ENCODE data around the gene UGT2A3.
"Not testable (repeated sequence)": the region's sequence is repeated elsewhere in the genome, so short reads cannot be mapped to it uniquely, and the experiment has no call there.

The UGT2A3 gene

DNA sequence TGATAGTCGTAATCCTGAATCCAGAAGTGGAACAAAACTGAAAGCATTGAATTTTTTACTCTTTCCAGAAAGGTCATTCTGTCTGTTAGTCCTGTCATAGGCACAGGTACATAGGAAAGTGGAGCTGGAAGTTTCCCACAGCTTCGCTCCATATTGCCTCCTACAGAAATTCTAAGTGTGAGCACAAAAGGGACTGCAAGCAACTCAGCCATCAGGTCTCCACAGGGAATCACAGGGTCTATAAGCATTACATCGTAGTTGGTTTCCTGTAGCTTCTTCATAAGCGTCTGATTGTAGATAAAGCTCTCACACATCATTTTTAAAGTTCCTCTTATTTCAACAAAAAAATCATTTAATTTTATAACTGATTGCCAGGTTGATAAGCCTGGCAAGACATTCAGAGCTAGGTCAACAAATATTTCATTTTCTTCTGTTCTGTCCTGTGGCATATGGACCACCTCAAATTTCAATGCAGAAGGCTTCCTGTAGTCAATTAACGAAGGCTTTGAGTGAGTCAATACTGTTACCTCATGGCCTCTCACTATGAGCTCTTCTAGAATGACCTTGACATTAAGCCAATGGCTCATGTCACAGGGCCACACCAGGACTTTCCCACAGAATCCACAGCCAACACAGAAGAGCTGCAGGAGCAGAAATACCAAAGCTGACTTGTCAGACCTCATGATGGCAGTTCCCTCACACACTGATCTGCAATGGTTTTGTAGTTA lies at the start of gene UGT2A3:
Gene UGT2A3, minus strand, starts transcription at position 727 of the 728 bp plus-strand sequence. Its CDS starts 44 bp downstream, at position 683.
- DNase-seq = no peak

GRCh38 chr4:68997040-68997439 lies 45.4 kb upstream of the UGT2A3 start:
- DNase-seq = no peak

- DNase-seq = no peak
Observed at GRCh38 chr4:68995292-68995691, 43.7 kb upstream of the UGT2A3 start.

- DNase-seq = no peak
Observed at GRCh38 chr4:68987007-68987406, 35.4 kb upstream of the UGT2A3 start.

GRCh38 chr4:68985442-68985841 lies 33.8 kb upstream of the UGT2A3 start:
- DNase-seq = no peak

GRCh38 chr4:68984947-68985346 lies 33.3 kb upstream of the UGT2A3 start:
- no peak for DNase-seq

DNA sequence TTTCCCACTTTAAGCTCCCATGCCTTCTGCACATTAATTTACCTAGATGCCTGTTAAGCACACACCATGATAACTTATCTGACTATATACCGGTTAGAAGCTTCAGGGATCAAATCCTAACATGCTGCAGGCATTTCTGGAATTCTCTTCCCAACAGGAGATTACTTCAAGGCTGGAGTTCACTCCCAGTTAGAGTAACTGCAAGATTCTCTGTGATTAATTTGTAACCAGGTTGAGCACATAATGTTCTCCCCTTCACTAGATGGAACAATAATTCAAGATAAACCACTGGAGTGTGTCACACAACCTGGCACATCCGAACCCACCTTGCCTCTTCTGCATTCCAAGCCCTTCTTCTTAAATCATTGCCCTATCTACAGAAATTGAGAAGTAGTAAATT lies 11.8 kb upstream of the UGT2A3 start:
- no peak for DNase-seq

DNA sequence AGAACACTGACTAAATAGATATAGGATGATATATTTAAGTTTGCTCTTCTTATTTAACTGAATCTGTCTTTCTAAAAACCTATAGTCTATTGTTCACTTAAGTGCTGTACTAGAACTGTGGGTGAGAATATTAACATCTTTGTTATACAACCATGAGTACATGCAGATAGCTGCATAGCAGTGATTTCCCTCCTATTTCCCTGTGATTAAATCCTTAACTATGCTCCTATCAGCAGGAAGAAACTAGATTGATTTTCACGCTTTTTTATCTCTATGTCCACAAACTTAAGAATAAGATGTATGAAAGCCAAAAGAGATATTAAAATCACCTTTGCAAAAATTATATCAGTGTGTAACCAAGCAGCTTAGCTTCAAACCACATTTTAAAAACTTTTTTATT lies 11.3 kb upstream of the UGT2A3 start:
- DNase-seq = no peak

GRCh38 chr4:68960294-68961163 lies 8.9 kb upstream of the UGT2A3 start:
- DNase-seq = no peak

- DNase-seq = not testable (repeated sequence)
Observed at GRCh38 chr4:68959085-68959484, 7.5 kb upstream of the UGT2A3 start.

GRCh38 chr4:68954126-68954525 lies 2.5 kb upstream of the UGT2A3 start:
- no peak for DNase-seq

DNA sequence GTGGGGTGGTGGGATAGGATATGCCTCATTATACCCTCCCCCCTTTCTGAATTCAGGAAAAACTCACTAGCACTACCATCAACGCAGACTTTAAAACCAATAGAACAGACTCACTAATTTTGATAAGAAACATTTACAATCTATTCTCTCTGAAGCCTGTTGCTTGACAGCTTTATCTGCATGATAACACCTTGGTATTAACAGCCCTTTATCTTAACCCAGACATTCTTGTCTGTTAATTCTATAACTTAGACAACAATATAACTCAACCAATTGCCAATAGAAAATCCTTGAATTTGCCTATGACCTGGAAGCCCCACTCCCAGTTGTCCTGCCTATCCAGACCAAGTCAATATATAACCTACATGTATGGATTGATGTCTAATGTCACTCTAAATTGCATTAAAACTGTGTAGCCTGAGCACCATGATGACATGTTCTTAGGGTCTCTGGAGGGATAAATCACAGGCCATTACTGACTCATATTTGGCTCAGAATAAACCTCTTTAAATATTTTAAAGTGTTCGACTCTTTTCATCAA lies 1.5 kb upstream of the UGT2A3 start:
- no peak for DNase-seq

- DNase-seq = no peak
Observed at GRCh38 chr4:68951806-68952585, 392 bp upstream of the UGT2A3 start.

DNA sequence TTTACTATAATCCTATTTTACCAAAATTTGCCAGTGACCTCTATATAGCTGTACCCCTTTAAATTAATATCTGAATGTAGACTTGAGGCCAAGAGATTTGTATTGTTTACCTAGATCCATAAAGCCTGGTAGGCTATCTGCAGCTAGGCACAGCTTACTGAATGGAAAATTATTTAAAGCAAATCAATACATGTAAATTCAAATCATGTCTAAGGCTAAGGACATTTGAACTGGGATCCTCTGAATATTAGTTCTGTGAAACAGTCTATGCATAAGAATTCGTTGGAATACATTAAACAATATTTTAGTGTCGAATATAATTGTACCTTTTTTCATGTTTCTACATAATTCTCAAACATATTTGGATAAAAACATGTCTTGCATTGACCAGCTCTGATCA lies 1.6 kb downstream of the UGT2A3 start:
- no peak for DNase-seq

GRCh38 chr4:68948985-68949384 lies 2.6 kb downstream of the UGT2A3 start:
- no peak for DNase-seq

DNA sequence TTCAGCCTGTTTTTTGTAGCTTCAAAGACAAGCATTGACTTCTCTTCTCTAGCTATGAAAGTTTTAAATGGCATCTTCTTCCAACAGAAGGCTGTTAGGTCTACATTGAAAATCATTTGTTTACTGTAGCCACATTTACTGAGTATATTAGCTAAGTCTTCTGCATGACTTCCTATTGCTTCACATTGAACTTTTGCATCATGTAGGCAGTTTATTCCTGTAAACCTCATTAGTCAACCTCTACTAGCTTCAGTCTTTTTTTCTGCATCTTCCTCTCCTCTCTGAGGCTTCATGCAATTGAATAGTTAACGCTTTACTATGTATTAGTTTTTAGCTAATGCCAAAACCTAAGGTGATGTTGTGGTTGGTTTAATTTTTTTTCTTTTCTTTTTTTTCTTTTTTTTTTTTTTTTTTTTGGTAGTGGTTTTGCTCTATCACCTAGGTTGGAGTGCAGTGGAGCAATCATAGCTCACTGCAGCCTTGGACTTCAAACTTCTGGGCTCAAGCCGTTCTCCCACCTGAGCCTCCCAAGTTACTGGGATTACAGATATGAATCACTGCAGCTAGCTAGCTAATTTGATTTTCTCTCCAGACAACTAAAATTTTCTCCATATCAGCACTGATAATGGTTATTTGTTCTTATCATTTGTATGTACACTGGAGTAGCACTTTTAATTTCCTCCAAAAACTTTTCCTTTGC lies 3.4 kb downstream of the UGT2A3 start:
- DNase-seq = no peak

DNA sequence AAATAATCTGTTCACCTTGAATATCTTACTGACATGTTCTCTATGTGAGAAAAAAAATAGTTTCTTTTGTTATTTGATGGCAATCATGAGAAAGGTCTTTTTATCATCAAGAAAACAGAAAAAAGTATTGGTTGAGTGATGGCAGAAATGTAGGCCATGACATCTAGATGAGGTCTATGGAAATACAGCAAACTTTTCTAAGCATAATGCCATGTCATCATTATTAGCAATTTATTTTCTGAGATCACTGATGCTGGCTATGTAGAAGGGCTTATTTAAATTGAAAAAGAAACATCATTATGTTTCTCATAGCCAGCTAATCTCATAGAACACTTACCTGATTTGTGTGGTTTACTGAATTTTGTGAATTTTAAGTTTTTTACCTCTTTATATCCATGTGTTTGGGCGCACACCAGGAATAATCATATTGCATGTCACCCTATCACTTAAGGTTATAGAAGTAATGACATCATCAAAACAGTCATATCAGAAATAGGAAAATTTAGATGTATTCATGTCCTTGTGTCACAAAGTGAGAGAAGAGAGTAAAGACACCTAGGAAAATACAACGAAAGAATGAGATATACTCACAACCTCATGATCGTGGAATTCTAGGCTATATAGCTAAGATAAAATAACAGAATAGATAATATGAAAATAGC lies 22.4 kb downstream of the UGT2A3 start:
- no peak for DNase-seq

GRCh38 chr4:68927165-68927564 lies 24.4 kb downstream of the UGT2A3 start:
- DNase-seq = no peak

DNA sequence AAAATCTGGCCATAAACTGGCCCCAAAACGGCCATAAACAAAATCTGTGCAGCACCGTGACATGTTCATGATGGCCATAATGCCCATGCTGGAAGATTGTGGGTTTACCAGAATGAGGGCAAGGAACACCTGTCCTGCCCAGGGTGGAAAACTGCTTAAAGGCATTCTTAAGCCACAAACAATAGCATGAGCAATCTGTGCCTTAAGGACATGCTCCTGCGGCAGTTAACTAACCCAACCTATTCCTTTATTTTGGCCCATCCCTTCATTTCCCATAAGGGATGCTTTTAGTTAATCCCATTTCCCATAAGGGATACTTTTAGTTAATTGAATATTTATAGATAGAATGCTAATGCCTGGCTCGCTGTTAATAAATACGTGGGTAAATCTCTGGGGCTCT lies 29.4 kb downstream of the UGT2A3 start:
- not testable (repeated sequence) for DNase-seq

DNA sequence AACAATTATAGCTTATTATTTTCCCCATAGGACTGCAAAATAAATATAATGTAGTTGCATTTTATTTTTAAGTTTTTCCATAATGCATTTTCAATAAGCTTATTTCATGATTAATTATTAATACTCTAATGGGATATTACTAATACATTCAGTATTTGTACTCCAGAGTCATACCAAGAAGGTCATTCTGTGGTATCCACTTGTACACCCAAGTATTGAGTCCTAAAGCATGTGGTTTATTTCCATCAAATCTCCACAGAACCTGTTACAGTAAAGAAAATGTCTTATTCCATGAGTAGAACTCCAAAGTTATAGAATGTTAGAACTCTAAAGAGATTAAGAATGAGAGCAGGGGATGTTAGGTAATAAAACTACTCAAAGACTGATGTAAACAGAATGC lies 30.6 kb downstream of the UGT2A3 start:
- no peak for DNase-seq

DNA sequence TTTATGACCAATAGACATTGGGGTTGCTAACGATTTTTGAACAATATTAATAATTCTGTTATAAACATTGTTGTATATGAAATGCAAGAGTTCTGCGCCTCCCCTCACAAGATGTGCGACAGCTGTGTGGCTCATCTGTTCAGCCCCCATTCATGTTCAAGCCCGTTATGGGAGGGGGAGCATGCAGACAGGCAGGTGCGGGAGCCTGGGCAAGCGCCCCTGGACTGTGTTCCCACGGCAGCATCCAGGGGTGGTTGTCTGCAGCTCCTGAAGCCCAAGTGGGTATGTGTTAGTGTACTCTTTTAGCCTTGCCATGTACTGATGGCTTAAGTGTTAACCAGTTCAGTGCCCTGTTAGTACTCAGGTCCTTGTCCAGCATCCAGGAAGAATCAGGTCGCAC lies 34.6 kb downstream of the UGT2A3 start:
- DNase-seq = no peak

DNA sequence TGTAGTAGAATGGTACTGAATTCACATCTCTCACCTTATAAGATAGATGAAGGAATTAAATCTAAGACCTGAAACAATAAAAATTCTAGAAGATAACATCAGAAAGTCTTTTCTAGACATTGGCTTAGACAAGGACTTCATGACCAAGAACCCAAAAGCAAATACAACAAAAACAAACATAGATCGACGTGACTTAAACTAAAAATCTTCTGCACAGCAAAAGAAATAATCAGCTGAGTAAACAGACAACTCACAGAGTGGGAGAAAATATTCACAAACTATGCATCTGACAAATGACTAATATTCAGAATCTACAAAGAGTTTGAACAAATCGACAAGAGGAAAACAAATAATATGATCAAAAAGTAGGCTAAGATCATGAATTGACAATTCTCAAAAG lies 38.8 kb downstream of the UGT2A3 start:
- no peak for DNase-seq

Measured in stimulated activated CD4-positive, alpha-beta T cell treated with anti-CD3 and anti-CD28 coated beads, Interleukin-2, amount 100 ng/mL, for 48 hours (primary cell).